Kidney (tissue), 14 donors: Measurements from ENCODE around the gene STUB1. TPM values are rescaled to one million over a fixed set of nuclear protein-coding genes. Genes with fewer than 3 reads are reported as not detected.

Experiments
- DNase-seq, 5 donors: peaks; one replicate each; pipeline ENCODE4 v3.0.0-alpha.2; 2013 to 2020
- FAIRE-seq: peaks from 2 replicates; lab custom pipeline; 2012; peaks lifted over from hg19 to GRCh38; lab: Jason Lieb, UNC
- H3K27ac ChIP-seq, 2 donors: one replicate each; pipeline ENCODE4 v1.7.0; 2013; ENCODE audit warnings: low read depth in 2 of 2, low read length in 2 of 2, inconsistent platforms in 1 of 2
- H3K27me3 ChIP-seq: one replicate; pipeline ENCODE4 v1.7.1; 2013; ENCODE audit warnings: low read length, inconsistent platforms; ENCODE audit not compliant: control insufficient read depth, insufficient read depth
- H3K36me3 ChIP-seq, 3 donors: one replicate each; pipeline versions ENCODE4 v1.7.0 to v1.7.1; 2013; ENCODE audit warnings: low read length in 3 of 3, control low read depth in 1 of 3, inconsistent platforms in 1 of 3; ENCODE audit not compliant: insufficient read depth in 3 of 3, control insufficient read depth in 2 of 3
- H3K4me1 ChIP-seq, 3 donors: one replicate each; pipeline versions ENCODE4 v1.7.0 to v1.7.1; 2013; ENCODE audit warnings: low read length in 3 of 3, inconsistent platforms in 1 of 3, low read depth in 1 of 3; ENCODE audit not compliant: control insufficient read depth in 2 of 3, insufficient read depth in 2 of 3
- H3K4me3 ChIP-seq, 3 donors: one replicate each; pipeline versions ENCODE4 v1.7.0 to v1.8.1; 2013; ENCODE audit warnings: low read length in 3 of 3, control low read depth in 1 of 3, inconsistent platforms in 1 of 3
- H3K9ac ChIP-seq, 3 donors: one replicate each; pipeline versions ENCODE4 v1.7.0 to v1.7.1; 2013; ENCODE audit warnings: low read length in 3 of 3, control low read depth in 1 of 3, inconsistent platforms in 1 of 3
- H3K9me3 ChIP-seq, 3 donors: one replicate each; pipeline versions ENCODE4 v1.7.0 to v1.7.1; 2013; ENCODE audit warnings: low read length in 3 of 3, control low read depth in 1 of 3, inconsistent platforms in 1 of 3; ENCODE audit not compliant: control insufficient read depth in 2 of 3, insufficient read depth in 1 of 3
- intact Hi-C: fragments of 100-400 bp; cut with DNase I; formaldehyde crosslinking; loops from one replicate; pipeline ENCODE4 v1.11.1; 2022
- polyA plus RNA-seq: library from polyadenylated mRNA; stranded (reverse); fragments of 350-450 nt; fragmentation: Illumina TruSeq; extraction: RNeasy Lipid Tissue Mini Kit (QIAGEN cat#74804); gene quantifications from one replicate; pipeline ENCODE4 v1.2.3, GENCODE V29; 2014; ENCODE audit warnings: low read depth, low replicate concordance; ENCODE audit not compliant: insufficient read depth
- total RNA-seq: library from RNA; stranded (reverse); fragmentation: NEBNext Ultra II Directional; extraction: Animal tissue kit (Norgen Biotek cat#: 25700); gene quantifications from one replicate; pipeline ENCODE4 v1.2.1, GENCODE V29; 2021
- TF ChIP-seq, protein P1 (sequence below): IDR thresholded peaks from 3 replicates; pipeline ENCODE4 v1.5.1; 2012; ENCODE audit warnings: mild to moderate bottlenecking, moderate library complexity, borderline replicate concordance; ENCODE audit not compliant: insufficient read depth; ENCODE audit errors: extremely low read depth
- donor health status: control.
- donor health status: control.
- donor health status: control.
- donor health status: control.
- donor health status: control.
- donor health status: DM: yes; HTN: yes; CAD: no.
- donor health status: Normal renal cell carcinoma (clear cell type).

Gene STUB1
- total and polyA plus RNA-seq, 2 donors from 2014 or later = 92.9 to 218 TPM

DNA sequence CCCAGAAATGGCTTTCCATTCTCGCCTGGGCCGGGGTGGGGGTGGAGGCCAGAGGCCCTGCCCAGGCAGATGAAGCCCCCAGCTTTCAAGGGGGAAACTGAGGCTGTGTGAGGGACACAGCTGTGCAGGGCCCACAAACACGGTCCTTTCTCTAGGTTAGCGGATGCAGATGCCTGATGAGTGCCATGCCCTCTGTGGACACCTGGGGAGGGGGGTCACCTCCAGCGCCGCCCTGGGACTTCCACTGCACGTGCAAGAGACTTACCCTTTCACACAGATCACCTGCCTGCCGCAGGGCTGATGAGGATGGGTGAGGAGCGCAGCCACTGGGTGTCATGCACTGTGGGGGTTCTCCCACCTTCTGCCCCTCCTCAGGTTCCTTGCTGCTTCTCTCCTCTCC lies 38.2 kb downstream of the STUB1 start:
- Histone ChIP-seq H3K27ac (no peak overlapping the region), H3K9ac (no peak overlapping the region), H3K27me3 (no peaks in the 10 kb centered on the region), H3K36me3 (no peaks in the 10 kb centered on the region), H3K4me1 (peaks cover 0 to 38% (median 4%) of the 10 kb centered on the region in 3 donors), H3K4me3 (no peak overlapping the region), H3K9me3 (no peaks in the 10 kb centered on the region)
- TF ChIP-seq, protein P1, sequence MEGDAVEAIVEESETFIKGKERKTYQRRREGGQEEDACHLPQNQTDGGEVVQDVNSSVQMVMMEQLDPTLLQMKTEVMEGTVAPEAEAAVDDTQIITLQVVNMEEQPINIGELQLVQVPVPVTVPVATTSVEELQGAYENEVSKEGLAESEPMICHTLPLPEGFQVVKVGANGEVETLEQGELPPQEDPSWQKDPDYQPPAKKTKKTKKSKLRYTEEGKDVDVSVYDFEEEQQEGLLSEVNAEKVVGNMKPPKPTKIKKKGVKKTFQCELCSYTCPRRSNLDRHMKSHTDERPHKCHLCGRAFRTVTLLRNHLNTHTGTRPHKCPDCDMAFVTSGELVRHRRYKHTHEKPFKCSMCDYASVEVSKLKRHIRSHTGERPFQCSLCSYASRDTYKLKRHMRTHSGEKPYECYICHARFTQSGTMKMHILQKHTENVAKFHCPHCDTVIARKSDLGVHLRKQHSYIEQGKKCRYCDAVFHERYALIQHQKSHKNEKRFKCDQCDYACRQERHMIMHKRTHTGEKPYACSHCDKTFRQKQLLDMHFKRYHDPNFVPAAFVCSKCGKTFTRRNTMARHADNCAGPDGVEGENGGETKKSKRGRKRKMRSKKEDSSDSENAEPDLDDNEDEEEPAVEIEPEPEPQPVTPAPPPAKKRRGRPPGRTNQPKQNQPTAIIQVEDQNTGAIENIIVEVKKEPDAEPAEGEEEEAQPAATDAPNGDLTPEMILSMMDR = no peak
- FAIRE-seq = no peak
- no peak for DNase-seq
- intact Hi-C loops = no loop called here

DNA sequence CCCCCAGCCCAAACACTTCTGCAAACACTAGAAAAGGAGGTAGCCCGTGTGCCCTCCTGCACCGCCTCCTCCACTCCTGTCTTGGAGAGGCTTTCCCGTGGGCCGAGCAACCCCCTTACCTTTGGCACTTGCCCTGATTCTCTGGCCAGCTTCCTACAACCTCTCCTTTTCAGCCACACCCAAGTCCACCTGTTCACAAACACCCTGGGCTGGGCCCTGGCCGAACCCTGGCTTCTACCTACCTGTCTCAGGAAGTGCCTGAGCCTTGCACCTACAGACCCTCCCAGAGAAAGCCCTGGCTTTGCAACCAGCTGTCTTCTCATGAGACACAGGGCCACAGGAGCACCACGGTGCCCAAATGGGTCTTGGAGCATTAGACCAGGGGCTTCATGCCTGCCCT lies 38.7 kb downstream of the STUB1 start:
- Histone ChIP-seq H3K27me3 (no peaks in the 10 kb centered on the region), H3K4me3 (no peak overlapping the region), H3K9me3 (no peaks in the 10 kb centered on the region), H3K4me1 (peaks cover 0 to 38% (median 4%) of the 10 kb centered on the region in 3 donors), H3K9ac (no peak overlapping the region), H3K36me3 (no peaks in the 10 kb centered on the region), H3K27ac (no peak overlapping the region)
- FAIRE-seq (no peak), DNase-seq (no peak)
- TF ChIP-seq, protein P1 = no peak
- intact Hi-C loops = no loop called here

DNA sequence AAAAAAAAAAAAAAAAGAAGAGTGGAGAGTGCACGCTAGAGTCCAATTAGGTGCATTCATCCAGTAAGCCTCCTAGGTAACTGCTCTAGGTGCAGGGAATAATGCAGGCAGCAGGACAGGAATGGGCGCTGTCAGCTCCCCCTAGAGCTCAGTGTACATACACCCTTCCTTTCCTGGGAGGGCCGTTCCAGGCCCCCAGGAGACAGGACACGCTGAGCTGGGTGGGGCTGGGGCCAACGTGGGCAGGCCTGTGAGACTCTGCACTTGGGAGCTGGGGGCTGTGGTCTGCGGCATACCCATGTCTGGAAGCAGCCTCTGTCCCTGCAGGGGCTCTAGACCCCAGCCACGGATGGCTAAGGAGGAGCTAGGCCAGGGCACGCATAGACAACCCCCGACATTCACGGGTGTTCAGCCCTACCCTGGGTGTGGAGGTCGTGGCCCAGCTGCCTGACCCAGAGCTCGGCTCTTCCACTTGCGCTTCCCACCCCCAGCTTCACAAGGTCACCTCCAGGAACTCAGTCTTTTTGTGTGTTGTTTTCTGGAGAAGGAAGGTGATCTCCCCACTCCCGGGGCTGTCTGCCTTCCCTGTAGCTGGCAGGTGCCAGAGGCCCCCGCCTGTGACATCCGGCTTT lies 39.7 kb downstream of the STUB1 start:
- Histone ChIP-seq H3K4me1 (peaks cover 0 to 34% (median 4%) of the 10 kb centered on the region in 3 donors), H3K27me3 (no peaks in the 10 kb centered on the region), H3K4me3 (peak overlapping the region; percentile 16 to 78 (median 53)), H3K27ac (peak overlapping the region; percentile 16 to 77), H3K36me3 (no peaks in the 10 kb centered on the region), H3K9ac (peak overlapping the region in 2 of 3 donors; percentile 61 to 69), H3K9me3 (no peaks in the 10 kb centered on the region)
- intact Hi-C loops = no loop called here
- peak in 2 of 5 donors; percentile 17 to 60 for DNase-seq
- TF ChIP-seq, protein P1 = no peak
- FAIRE-seq = no peak
